GM18909 (cell line): ENCODE data around the gene BCHE.

Experiments used
- ATAC-seq: cut with Tn5 transposase; IDR thresholded peaks from one replicate; pipeline ENCODE4 v1.9.1; 2021; ENCODE audit warnings: mild to moderate bottlenecking; ENCODE audit not compliant: unreplicated experiment, poor library complexity

The BCHE gene

GRCh38 chr3:165754219-165755007, 82.8 kb downstream of the BCHE start:
- no peak for ATAC-seq

- ATAC-seq = no peak
Measured at GRCh38 chr3:165753560-165753959, 83.7 kb downstream of the BCHE start.

- ATAC-seq = no peak
Measured at GRCh38 chr3:165751637-165752036, 85.6 kb downstream of the BCHE start.

- ATAC-seq = no peak
Measured at GRCh38 chr3:165749821-165750220, 87.4 kb downstream of the BCHE start.

GRCh38 chr3:165749241-165749640, 88.0 kb downstream of the BCHE start:
- ATAC-seq = no peak

GRCh38 chr3:165748094-165748493, 89.1 kb downstream of the BCHE start:
- no peak for ATAC-seq

- no peak for ATAC-seq
Measured at GRCh38 chr3:165746874-165747273, 90.3 kb downstream of the BCHE start.

GRCh38 chr3:165744025-165744424, 93.2 kb downstream of the BCHE start:
- no peak for ATAC-seq

- no peak for ATAC-seq
Measured at GRCh38 chr3:165742351-165742750, 94.9 kb downstream of the BCHE start.

GRCh38 chr3:165729756-165730155, 107.5 kb downstream of the BCHE start:
- no peak for ATAC-seq

GRCh38 chr3:165728924-165729323, 108.3 kb downstream of the BCHE start:
- ATAC-seq = no peak

GRCh38 chr3:165725296-165725695, 111.9 kb downstream of the BCHE start:
- no peak for ATAC-seq
